IMR-90 (cell line): ENCODE results near the gene BMP5. TPM values are rescaled to one million over a fixed set of nuclear protein-coding genes. Genes with fewer than 3 reads are reported as not detected.

Experiments used
- ATAC-seq: fragments of 200-7000 bp; cut with Tn5 transposase; 2 replicates; pipeline ENCODE4 v1.9.1; 2020; ENCODE audit warnings: low read depth, mild to moderate bottlenecking, moderate library complexity
- BruUV-seq: library from RNA; stranded (reverse); fragments of 400-500 nt; replicated peaks from 2 replicates; lab custom pipeline; 2021; lab: Mats Ljungman, UMichigan
- CTCF ChIA-PET: fragments of 300-600 bp; formaldehyde crosslinking; extraction: SDS; loops from one replicate; lab custom pipeline; 2021; ENCODE audit warnings: antibody characterized with exemption; lab: Yijun Ruan, JAX
- POLR2A ChIA-PET: fragments of 300-600 bp; sonication (Branson Sonifier 250); formaldehyde crosslinking; loops from one replicate; lab custom pipeline; 2022; ENCODE audit warnings: antibody characterized with exemption; ENCODE audit not compliant: unreplicated experiment; lab: Charles Lee
- DNase-seq: peaks from one replicate; pipeline ENCODE4 v3.0.0; 2013
- H2AFZ ChIP-seq: replicated peaks from 2 replicates; pipeline ENCODE3; 2013; ENCODE audit warnings: low read length, mild to moderate bottlenecking; ENCODE audit not compliant: poor library complexity
- H2AK5ac ChIP-seq: 2 replicates; pipeline ENCODE4 v1.6.1; 2013; ENCODE audit warnings: low read depth, low read length, inconsistent platforms
- H2AK9ac ChIP-seq: replicated peaks from 2 replicates; pipeline ENCODE3; 2013; ENCODE audit warnings: mild to moderate bottlenecking, low read depth, low read length, moderate library complexity; ENCODE audit not compliant: poor library complexity
- H2BK120ac ChIP-seq: 2 replicates; pipeline ENCODE4 v1.6.1; 2013; ENCODE audit warnings: low read depth, low read length, inconsistent platforms
- H2BK15ac ChIP-seq: 3 replicates; pipeline ENCODE4 v1.6.1; 2013; ENCODE audit warnings: low read depth, low read length, inconsistent platforms
- H2BK20ac ChIP-seq: 2 replicates; pipeline ENCODE4 v1.6.1; 2013; ENCODE audit warnings: low read depth, mild to moderate bottlenecking, inconsistent platforms, low read length, moderate library complexity
- H2BK5ac ChIP-seq: 2 replicates; pipeline ENCODE4 v1.6.1; 2013; ENCODE audit warnings: mild to moderate bottlenecking, low read depth, low read length, inconsistent platforms; ENCODE audit not compliant: poor library complexity, severe bottlenecking
- H3K14ac ChIP-seq: replicated peaks from 2 replicates; pipeline ENCODE4 v1.6.1; 2013; ENCODE audit warnings: low read depth, low read length, inconsistent platforms
- H3K18ac ChIP-seq: 2 replicates; pipeline ENCODE4 v1.6.1; 2013; ENCODE audit warnings: low read depth, low read length, control low read depth
- H3K23ac ChIP-seq: 2 replicates; pipeline ENCODE4 v1.6.1; 2013; ENCODE audit warnings: low read depth, low read length, inconsistent platforms
- H3K27ac ChIP-seq: 2 replicates; pipeline ENCODE4 v1.5.1; 2013; ENCODE audit warnings: mild to moderate bottlenecking, control low read depth, low read length; ENCODE audit not compliant: insufficient read depth
- H3K27me3 ChIP-seq: 2 replicates; pipeline ENCODE4 v1.6.1; 2013; ENCODE audit warnings: low read length; ENCODE audit not compliant: control insufficient read depth, insufficient read depth
- H3K36me3 ChIP-seq: 2 replicates; pipeline ENCODE4 v1.6.1; 2013; ENCODE audit warnings: low read length, mixed read lengths; ENCODE audit not compliant: control insufficient read depth, insufficient read depth
- H3K4ac ChIP-seq: 2 replicates; pipeline ENCODE4 v1.6.1; 2013; ENCODE audit warnings: low read depth, low read length, inconsistent platforms
- H3K4me1 ChIP-seq: 2 replicates; pipeline ENCODE4 v1.6.1; 2013; ENCODE audit warnings: low read length, mixed read lengths; ENCODE audit not compliant: control insufficient read depth, insufficient read depth
- H3K4me2 ChIP-seq: 2 replicates; pipeline ENCODE4 v1.6.1; 2013; ENCODE audit warnings: low read depth, mild to moderate bottlenecking, control low read depth, low read length, moderate library complexity
- H3K4me3 ChIP-seq: 2 replicates; pipeline ENCODE4 v1.5.1; 2013; ENCODE audit warnings: low read depth, mild to moderate bottlenecking, control low read depth, low read length, moderate library complexity; ENCODE audit not compliant: insufficient read depth
- H3K56ac ChIP-seq: 2 replicates; pipeline ENCODE4 v1.6.1; 2013; ENCODE audit warnings: low read length, inconsistent platforms; ENCODE audit not compliant: insufficient read depth; ENCODE audit errors: extremely low read depth
- H3K79me1 ChIP-seq, 2 experiments: 2 replicates each; pipeline ENCODE4 v1.6.1; 2013; ENCODE audit warnings: low read length in 2 of 2, inconsistent platforms in 1 of 2, low read depth in 1 of 2
- H3K9ac ChIP-seq: 2 replicates; pipeline ENCODE4 v1.6.1; 2013; ENCODE audit warnings: low read depth, low read length, control low read depth
- H3K9me1 ChIP-seq: 2 replicates; pipeline ENCODE4 v1.6.1; 2013; ENCODE audit warnings: low read length, inconsistent platforms; ENCODE audit not compliant: insufficient read depth
- H3K9me3 ChIP-seq: 2 replicates; pipeline ENCODE4 v1.6.1; 2013; ENCODE audit warnings: low read length; ENCODE audit not compliant: control insufficient read depth, insufficient read depth
- H4K20me1 ChIP-seq: 2 replicates; pipeline ENCODE4 v1.6.1; 2013; ENCODE audit warnings: low read length, inconsistent platforms; ENCODE audit not compliant: insufficient read depth
- H4K5ac ChIP-seq: 2 replicates; pipeline ENCODE4 v1.6.1; 2013; ENCODE audit warnings: mild to moderate bottlenecking, low read depth, low read length, control low read depth
- H4K8ac ChIP-seq, 2 experiments: 2 replicates each; pipeline ENCODE4 v1.6.1; 2013; ENCODE audit warnings: low read depth in 2 of 2, low read length in 2 of 2, control low read depth in 1 of 2, inconsistent platforms in 1 of 2
- H4K91ac ChIP-seq: 2 replicates; pipeline ENCODE4 v1.6.1; 2013; ENCODE audit warnings: low read depth, low read length, inconsistent platforms; ENCODE audit not compliant: insufficient read depth
- BHLHE40 ChIP-seq: fragments of 150-350 bp; IDR thresholded peaks from 2 replicates; pipeline ENCODE4 v1.6.1; 2016; ENCODE audit warnings: mild to moderate bottlenecking, low read depth, low read length
- CEBPB ChIP-seq: IDR thresholded peaks from 2 replicates; pipeline ENCODE4 v1.6.1; 2012; ENCODE audit warnings: low read depth, low read length, improper control_type of control experiment
- CHD1 ChIP-seq: IDR thresholded peaks from 2 replicates; pipeline ENCODE4 v1.6.1; 2012; ENCODE audit warnings: low read depth, low read length, improper control_type of control experiment
- FOS ChIP-seq: fragments of 150-350 bp; IDR thresholded peaks from 2 replicates; pipeline ENCODE4 v1.6.1; 2016; ENCODE audit warnings: low read depth, low read length
- MAFK ChIP-seq: IDR thresholded peaks from 2 replicates; pipeline ENCODE4 v1.6.1; 2012; ENCODE audit warnings: low read depth, low read length, improper control_type of control experiment
- MAZ ChIP-seq: IDR thresholded peaks from 2 replicates; pipeline ENCODE4 v1.6.1; 2012; ENCODE audit warnings: low read depth, mild to moderate bottlenecking, low read length, improper control_type of control experiment, moderate library complexity, borderline replicate concordance
- MXI1 ChIP-seq: IDR thresholded peaks from 2 replicates; pipeline ENCODE4 v1.6.1; 2012; ENCODE audit warnings: low read depth, mild to moderate bottlenecking, low read length, moderate library complexity, borderline replicate concordance
- NFE2L2 ChIP-seq: fragments of 150-350 bp; IDR thresholded peaks from 2 replicates; pipeline ENCODE4 v1.6.1; 2016; ENCODE audit warnings: low read depth, mild to moderate bottlenecking, low read length
- POLR2A ChIP-seq: IDR thresholded peaks from 2 replicates; pipeline ENCODE4 v1.6.1; 2012; ENCODE audit warnings: mild to moderate bottlenecking, low read depth, low read length
- RAD21 ChIP-seq: IDR thresholded peaks from 2 replicates; pipeline ENCODE4 v1.6.1; 2012; ENCODE audit warnings: low read length, improper control_type of control experiment
- RCOR1 ChIP-seq: IDR thresholded peaks from 2 replicates; pipeline ENCODE4 v1.6.1; 2012; ENCODE audit warnings: mild to moderate bottlenecking, low read length, improper control_type of control experiment; ENCODE audit not compliant: insufficient replicate concordance
- RFX5 ChIP-seq: IDR thresholded peaks from 2 replicates; pipeline ENCODE4 v1.8.0; 2012; ENCODE audit warnings: low read depth, mild to moderate bottlenecking, low read length, moderate library complexity
- SMC3 ChIP-seq: fragments of 150-350 bp; IDR thresholded peaks from 2 replicates; pipeline ENCODE4 v1.6.1; 2016; ENCODE audit warnings: low read depth, mild to moderate bottlenecking, antibody characterized with exemption, low read length, moderate library complexity
- dilution Hi-C: fragments of 300-500 bp; cut with HindIII; formaldehyde crosslinking; loops from one replicate; pipeline ENCODE4 v1.14.3; 2018; ENCODE audit warnings: low sequenced_read_pairs; ENCODE audit not compliant: unreplicated experiment
- in situ Hi-C: fragments of 300-500 bp; cut with MboI; formaldehyde crosslinking; loops from 3 replicates; pipeline ENCODE4 v1.14.3; 2019; ENCODE audit warnings: low sequenced_read_pairs, inconsistent platforms, mixed read lengths
- intact Hi-C: fragments of 100-400 bp; cut with micrococcal nuclease; formaldehyde crosslinking; loops from 2 replicates; pipeline ENCODE4 v1.10.0; 2022
- polyA plus RNA-seq, 3 experiments: library from polyadenylated mRNA; depleted of rRNA; stranded (reverse); fragments of >200 nt; gene quantifications; 2 replicates each; pipeline ENCODE4 v1.2.3, GENCODE V29; 2012; ENCODE audit warnings: low replicate concordance in 1 of 3
- total RNA-seq: library from RNA; depleted of rRNA; stranded (reverse); fragments of >200 nt; gene quantifications from 2 replicates; pipeline ENCODE4 v1.2.3, GENCODE V29; 2012
- TF ChIP-seq, protein P1 (sequence below): fragments of 150-350 bp; IDR thresholded peaks from 2 replicates; pipeline ENCODE4 v1.6.1; 2016; ENCODE audit warnings: low read depth, mild to moderate bottlenecking, low read length, moderate library complexity, borderline replicate concordance
- TF ChIP-seq, protein P2 (sequence below): conservative IDR thresholded peaks from 2 replicates; pipeline ENCODE4 v1.5.1; 2012; ENCODE audit warnings: mild to moderate bottlenecking, low read depth, low read length, improper control_type of control experiment
- TF ChIP-seq, protein P3 (sequence below): fragments of 150-350 bp; IDR thresholded peaks from 2 replicates; pipeline ENCODE4 v1.6.1; 2017; ENCODE audit warnings: mild to moderate bottlenecking, antibody characterized with exemption, low read length, low read depth

Gene BMP5
- total and polyA plus RNA-seq, 2 of the 4 experiments (the other 2 are of a cell fraction): under 0.01 to 0.02 TPM

DNA sequence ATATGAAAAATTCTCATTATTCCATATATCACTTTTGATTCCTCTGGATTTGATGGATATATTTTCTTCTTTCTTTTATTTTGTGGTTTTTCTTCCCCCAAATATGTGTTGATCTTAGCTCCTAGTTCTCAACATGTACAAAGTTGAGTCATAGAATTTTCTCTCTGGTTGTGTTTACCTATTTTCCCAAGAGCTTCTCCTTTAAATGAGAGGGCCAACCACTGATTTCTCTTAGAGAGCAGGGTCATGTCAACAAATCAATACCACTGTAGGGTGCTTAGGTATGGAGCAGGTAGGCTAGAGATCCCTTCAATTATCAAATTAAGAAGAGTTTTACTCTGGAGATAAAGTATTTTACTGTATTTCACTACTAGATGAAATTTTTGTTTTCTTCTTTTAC, 145.7 kb downstream of the BMP5 start:
- Histone ChIP-seq H3K4me1 (no peaks in the 10 kb centered on the region; the same call in 1 of the 2 replicates), H3K9me3 (no peaks in the 10 kb centered on the region), H2BK5ac (no peak overlapping the region), H2AK9ac (no peak overlapping the region), H3K14ac (no peak overlapping the region), H3K4me2 (no peak overlapping the region), H4K20me1 (no peaks in the 10 kb centered on the region), H2AFZ (no peak overlapping the region), H3K18ac (no peak overlapping the region; the same call in 1 of the 2 replicates), H3K9ac (no peak overlapping the region), H2AK5ac (no peak overlapping the region), H3K27ac (no peak overlapping the region), H3K56ac (no peak overlapping the region), H3K27me3 (no peaks in the 10 kb centered on the region; the same call in 1 of the 2 replicates), H3K4me3 (no peak overlapping the region), H4K5ac (no peak overlapping the region), H3K79me1 (no peaks in the 10 kb centered on the region), H3K36me3 (no peaks in the 10 kb centered on the region), H4K8ac (no peak overlapping the region), H3K23ac (no peak overlapping the region), H3K9me1 (no peaks in the 10 kb centered on the region), H2BK15ac (no peak overlapping the region), H2BK120ac (no peak overlapping the region), H3K4ac (no peak overlapping the region), H2BK20ac (no peak overlapping the region), H4K91ac (no peak overlapping the region)
- ChIA-PET POLR2A (no interaction called here), CTCF (no interaction called here)
- intact Hi-C loops (no loop called here), in situ Hi-C loops (no loop called here), dilution Hi-C loops (no loop called here)
- ATAC-seq: peak; percentile 40
- TF ChIP-seq CHD1: no peak
- no peak for TF ChIP-seq FOS
- no peak for TF ChIP-seq MAFK
- TF ChIP-seq POLR2A: no peak
- TF ChIP-seq SMC3: no peak
- TF ChIP-seq, protein P1, sequence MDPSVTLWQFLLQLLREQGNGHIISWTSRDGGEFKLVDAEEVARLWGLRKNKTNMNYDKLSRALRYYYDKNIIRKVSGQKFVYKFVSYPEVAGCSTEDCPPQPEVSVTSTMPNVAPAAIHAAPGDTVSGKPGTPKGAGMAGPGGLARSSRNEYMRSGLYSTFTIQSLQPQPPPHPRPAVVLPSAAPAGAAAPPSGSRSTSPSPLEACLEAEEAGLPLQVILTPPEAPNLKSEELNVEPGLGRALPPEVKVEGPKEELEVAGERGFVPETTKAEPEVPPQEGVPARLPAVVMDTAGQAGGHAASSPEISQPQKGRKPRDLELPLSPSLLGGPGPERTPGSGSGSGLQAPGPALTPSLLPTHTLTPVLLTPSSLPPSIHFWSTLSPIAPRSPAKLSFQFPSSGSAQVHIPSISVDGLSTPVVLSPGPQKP: no peak
- TF ChIP-seq MXI1: no peak
- no peak for TF ChIP-seq RCOR1
- TF ChIP-seq, protein P2, sequence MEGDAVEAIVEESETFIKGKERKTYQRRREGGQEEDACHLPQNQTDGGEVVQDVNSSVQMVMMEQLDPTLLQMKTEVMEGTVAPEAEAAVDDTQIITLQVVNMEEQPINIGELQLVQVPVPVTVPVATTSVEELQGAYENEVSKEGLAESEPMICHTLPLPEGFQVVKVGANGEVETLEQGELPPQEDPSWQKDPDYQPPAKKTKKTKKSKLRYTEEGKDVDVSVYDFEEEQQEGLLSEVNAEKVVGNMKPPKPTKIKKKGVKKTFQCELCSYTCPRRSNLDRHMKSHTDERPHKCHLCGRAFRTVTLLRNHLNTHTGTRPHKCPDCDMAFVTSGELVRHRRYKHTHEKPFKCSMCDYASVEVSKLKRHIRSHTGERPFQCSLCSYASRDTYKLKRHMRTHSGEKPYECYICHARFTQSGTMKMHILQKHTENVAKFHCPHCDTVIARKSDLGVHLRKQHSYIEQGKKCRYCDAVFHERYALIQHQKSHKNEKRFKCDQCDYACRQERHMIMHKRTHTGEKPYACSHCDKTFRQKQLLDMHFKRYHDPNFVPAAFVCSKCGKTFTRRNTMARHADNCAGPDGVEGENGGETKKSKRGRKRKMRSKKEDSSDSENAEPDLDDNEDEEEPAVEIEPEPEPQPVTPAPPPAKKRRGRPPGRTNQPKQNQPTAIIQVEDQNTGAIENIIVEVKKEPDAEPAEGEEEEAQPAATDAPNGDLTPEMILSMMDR: no peak
- no peak for TF ChIP-seq CEBPB
- no peak for TF ChIP-seq RAD21
- no peak for TF ChIP-seq NFE2L2
- TF ChIP-seq, protein P3, sequence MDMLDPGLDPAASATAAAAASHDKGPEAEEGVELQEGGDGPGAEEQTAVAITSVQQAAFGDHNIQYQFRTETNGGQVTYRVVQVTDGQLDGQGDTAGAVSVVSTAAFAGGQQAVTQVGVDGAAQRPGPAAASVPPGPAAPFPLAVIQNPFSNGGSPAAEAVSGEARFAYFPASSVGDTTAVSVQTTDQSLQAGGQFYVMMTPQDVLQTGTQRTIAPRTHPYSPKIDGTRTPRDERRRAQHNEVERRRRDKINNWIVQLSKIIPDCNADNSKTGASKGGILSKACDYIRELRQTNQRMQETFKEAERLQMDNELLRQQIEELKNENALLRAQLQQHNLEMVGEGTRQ: no peak
- no peak for TF ChIP-seq MAZ
- TF ChIP-seq BHLHE40: no peak
- no peak for TF ChIP-seq RFX5
- DNase-seq: peak; percentile 19
- BruUV-seq: no TSS peak
